Activated gamma-delta T cell treated with Interleukin-2 at 50 U/mL for 16 hours (primary cell): ENCODE data around the gene SGMS1.

Experiments
- DNase-seq: peaks from one replicate; pipeline ENCODE4 v3.0.0-alpha.2; 2020

The SGMS1 gene

GRCh38 chr10:50605951-50606270 lies 17.8 kb downstream of the SGMS1 start:
- DNase-seq: no peak

- DNase-seq: no peak
Measured at GRCh38 chr10:50605269-50605950, 18.3 kb downstream of the SGMS1 start.

GRCh38 chr10:50604809-50605208 lies 18.9 kb downstream of the SGMS1 start:
- DNase-seq: no peak

- no peak for DNase-seq
Measured at GRCh38 chr10:50604049-50604640, 19.6 kb downstream of the SGMS1 start.

GRCh38 chr10:50603151-50603850 lies 20.5 kb downstream of the SGMS1 start:
- DNase-seq: no peak

- no peak for DNase-seq
Measured at GRCh38 chr10:50601974-50602373, 21.8 kb downstream of the SGMS1 start.

GRCh38 chr10:50600831-50601477 lies 22.8 kb downstream of the SGMS1 start:
- DNase-seq: no peak

GRCh38 chr10:50600286-50600685 lies 23.5 kb downstream of the SGMS1 start:
- no peak for DNase-seq

- DNase-seq: no peak
Measured at GRCh38 chr10:50596897-50597296, 26.9 kb downstream of the SGMS1 start.

- DNase-seq: no peak
Measured at GRCh38 chr10:50596456-50596855, 27.3 kb downstream of the SGMS1 start.

- no peak for DNase-seq
Measured at GRCh38 chr10:50595785-50596184, 28.0 kb downstream of the SGMS1 start.

- DNase-seq: no peak
Measured at GRCh38 chr10:50593523-50594376, 30.0 kb downstream of the SGMS1 start.

GRCh38 chr10:50592961-50593418 lies 30.8 kb downstream of the SGMS1 start:
- no peak for DNase-seq

- DNase-seq: no peak
Measured at GRCh38 chr10:50590935-50591334, 32.8 kb downstream of the SGMS1 start.

- no peak for DNase-seq
Measured at GRCh38 chr10:50586740-50587088, 37.0 kb downstream of the SGMS1 start.

- DNase-seq: no peak
Measured at GRCh38 chr10:50585921-50586739, 37.6 kb downstream of the SGMS1 start.

- no peak for DNase-seq
Measured at GRCh38 chr10:50582766-50583762, 40.7 kb downstream of the SGMS1 start.

- no peak for DNase-seq
Measured at GRCh38 chr10:50582046-50582445, 41.7 kb downstream of the SGMS1 start.

GRCh38 chr10:50580262-50580891 lies 43.4 kb downstream of the SGMS1 start:
- no peak for DNase-seq
